ENCODE results near the gene SPAG16.

GRCh38 chr2:213980883-213981282, 696.6 kb downstream of the SPAG16 start:
- no peak for TF ChIP-seq GATA2 (IDR thresholded peaks at IDR 0.05; ENCODE audit: low read depth, low read length)
- no peak for TF ChIP-seq GATA3 (IDR thresholded peaks at IDR 0.05; ENCODE audit: low read depth, low read length)

All from SH-SY5Y (cell line).